Measurements from ENCODE around the gene DHCR24. TPM values are rescaled to one million over a fixed set of nuclear protein-coding genes. Genes with fewer than 3 reads are reported as not detected.
"Not testable (repeated sequence)": the region's sequence is repeated elsewhere in the genome, so short reads cannot be mapped to it uniquely, and the experiment has no call there.

Gene DHCR24
- total RNA-seq, 4 donors from 2014 or later: 167 to 525 (median 389) TPM

DNA sequence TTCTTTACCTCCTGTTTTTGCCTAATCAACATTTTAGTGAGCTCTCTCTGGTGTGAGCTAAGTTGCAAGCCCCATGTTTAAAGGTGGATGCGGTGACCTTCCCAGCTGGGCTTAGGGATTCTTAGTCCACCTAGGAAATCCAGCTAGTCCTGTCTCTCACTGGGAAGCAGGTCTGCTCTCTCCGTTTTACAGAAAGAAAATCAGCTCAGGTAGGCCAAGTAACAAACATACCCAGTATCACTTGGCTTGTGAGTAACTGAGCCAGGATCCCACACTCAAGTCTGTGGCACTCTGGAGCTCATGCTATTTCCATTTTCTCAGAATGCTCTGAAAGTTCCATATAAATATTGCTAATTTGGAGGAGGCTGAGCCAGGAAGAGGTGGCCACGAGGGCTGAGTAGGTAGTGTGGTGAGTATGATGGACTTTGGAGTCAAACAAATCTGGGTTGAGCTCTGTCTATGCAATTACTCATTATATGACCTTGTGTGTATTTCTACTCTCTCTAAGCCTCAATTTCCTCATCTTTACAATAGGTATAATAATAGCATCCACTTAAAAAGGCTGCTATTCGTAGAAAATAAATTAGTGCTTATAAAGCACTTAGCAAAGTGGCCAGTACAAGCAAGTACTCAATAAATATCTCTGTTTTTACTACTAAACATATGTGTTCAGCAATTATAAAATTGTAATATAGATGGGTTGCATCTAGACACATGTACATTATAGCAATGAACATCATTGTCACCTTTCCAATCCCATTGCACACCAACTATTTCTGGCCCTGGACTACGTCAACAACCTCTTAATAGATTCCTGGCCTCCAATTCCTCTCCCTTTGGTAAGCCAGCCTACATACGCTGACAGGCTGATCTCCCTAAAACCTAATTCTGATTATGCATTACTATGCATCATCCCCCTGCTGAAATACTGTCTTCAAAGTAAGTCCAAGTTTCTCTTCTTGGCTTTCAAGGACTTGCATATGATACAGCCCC is 32.7 kb upstream of the DHCR24 start:
- no peak overlapping the region for H3K27ac ChIP-seq
- no peaks in the 10 kb centered on the region for H3K9me3 ChIP-seq

GRCh38 chr1:54911076-54911475 is 24.1 kb upstream of the DHCR24 start:
- not testable (repeated sequence) for H3K27me3 ChIP-seq; H3K4me1 ChIP-seq; H3K9me3 ChIP-seq; H3K36me3 ChIP-seq; DNase-seq (ENCODE audit: low spot score in 2 of 2); H3K27ac ChIP-seq; H3K4me3 ChIP-seq
- WGBS: 80% methylated on average over 14 of the region's 14 CpGs

More for the DNA sequence above, 32.7 kb upstream of the DHCR24 start:
- H3K4me3 ChIP-seq: no peak overlapping the region
- H3K36me3 ChIP-seq: no peaks in the 10 kb centered on the region
- H3K4me1 ChIP-seq: peaks cover 17% of the 10 kb centered on the region
- TF ChIP-seq POLR2AphosphoS5 (IDR thresholded peaks at IDR 0.05) (no peak), POLR2A (IDR thresholded peaks at IDR 0.05) (no peak), EP300 (IDR thresholded peaks at IDR 0.05) (no peak), CTCF (IDR thresholded peaks at IDR 0.05) (no peak)
- no peak for DNase-seq (ENCODE audit: low spot score in 2 of 2)
- no peaks in the 10 kb centered on the region for H3K27me3 ChIP-seq
- WGBS: 88% methylated on average over 6 of the region's 6 CpGs

DNA sequence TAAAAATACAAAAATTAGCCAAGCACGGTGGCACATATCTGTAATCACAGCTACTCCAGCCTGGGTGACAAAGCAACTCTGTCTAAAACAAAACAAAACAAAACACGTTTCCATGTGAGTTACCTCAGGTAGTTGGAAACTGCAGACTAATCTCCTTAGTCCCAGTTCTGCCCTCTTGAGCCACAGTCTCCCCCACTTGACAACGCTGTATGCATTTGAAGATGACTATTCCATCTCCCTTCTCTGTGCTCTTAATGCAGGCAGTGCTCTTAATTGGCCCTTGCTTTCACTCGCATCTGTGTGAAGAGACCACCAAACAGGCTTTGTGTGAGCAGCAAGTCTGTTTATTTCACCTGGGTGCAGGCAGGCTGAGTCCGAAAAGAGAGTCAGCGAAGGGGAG is 19.6 kb upstream of the DHCR24 start:
- Histone ChIP-seq H3K4me1 (peaks cover 21% of the 10 kb centered on the region), H3K27ac (no peak overlapping the region), H3K27me3 (no peaks in the 10 kb centered on the region), H3K36me3 (no peaks in the 10 kb centered on the region), H3K9me3 (no peaks in the 10 kb centered on the region), H3K4me3 (no peak overlapping the region)
- WGBS: 91% methylated on average over 6 of the region's 6 CpGs
- TF ChIP-seq CTCF (IDR thresholded peaks at IDR 0.05): no peak
- no peak for TF ChIP-seq POLR2AphosphoS5 (IDR thresholded peaks at IDR 0.05)
- TF ChIP-seq POLR2A (IDR thresholded peaks at IDR 0.05): no peak
- no peak for TF ChIP-seq EP300 (IDR thresholded peaks at IDR 0.05)
- no peak for DNase-seq (ENCODE audit: low spot score in 2 of 2)

DNA sequence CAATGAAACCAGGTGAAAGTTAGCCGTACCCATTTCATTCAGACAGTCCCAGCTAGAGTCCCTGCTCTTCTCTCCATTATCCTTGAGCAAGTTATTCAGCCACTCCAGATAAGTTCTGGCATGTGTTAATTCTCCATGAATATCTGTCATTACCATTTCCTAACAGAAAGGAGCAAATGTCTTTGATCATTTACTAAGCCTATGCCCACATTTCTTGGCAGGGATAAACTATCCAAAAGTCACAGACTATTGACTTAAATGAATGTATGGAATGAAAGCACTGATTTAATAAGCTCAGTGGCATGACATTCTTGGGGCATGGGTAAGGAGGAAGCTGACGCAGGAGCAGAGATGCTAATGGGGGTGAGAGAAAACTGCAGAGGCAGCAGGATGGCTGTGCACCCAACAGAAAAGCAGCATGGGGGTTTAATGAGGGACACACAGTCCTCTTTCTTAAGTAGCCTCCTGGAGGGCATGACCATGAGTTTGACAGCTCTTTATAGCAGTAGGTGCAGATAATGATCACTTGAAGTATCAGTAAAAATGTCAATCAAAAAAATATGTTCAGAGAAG is 17.6 kb upstream of the DHCR24 start:
- TF ChIP-seq CTCF (IDR thresholded peaks at IDR 0.05) (no peak), EP300 (IDR thresholded peaks at IDR 0.05) (no peak), POLR2A (IDR thresholded peaks at IDR 0.05) (no peak), POLR2AphosphoS5 (IDR thresholded peaks at IDR 0.05) (no peak)
- Histone ChIP-seq H3K4me3 (no peak overlapping the region), H3K27me3 (no peaks in the 10 kb centered on the region), H3K9me3 (no peaks in the 10 kb centered on the region), H3K36me3 (no peaks in the 10 kb centered on the region), H3K27ac (no peak overlapping the region), H3K4me1 (peaks cover 21% of the 10 kb centered on the region)
- DNase-seq (ENCODE audit: low spot score in 2 of 2): no peak
- 46% methylated on average over 2 of the region's 2 CpGs for WGBS

- WGBS: 94% methylated on average over 1 of the region's 1 CpG
These were observed 7.3 kb upstream of the DHCR24 start for GRCh38 chr1:54894271-54894670.

More at GRCh38 chr1:54894271-54894670, 7.3 kb upstream of the DHCR24 start:
- no peak for DNase-seq (ENCODE audit: low spot score in 2 of 2)
- Histone ChIP-seq H3K27me3 (no peaks in the 10 kb centered on the region), H3K4me1 (no peaks in the 10 kb centered on the region), H3K27ac (no peak overlapping the region), H3K4me3 (no peak overlapping the region), H3K36me3 (no peaks in the 10 kb centered on the region), H3K9me3 (no peaks in the 10 kb centered on the region)
- TF ChIP-seq POLR2A (IDR thresholded peaks at IDR 0.05): no peak
- no peak for TF ChIP-seq CTCF (IDR thresholded peaks at IDR 0.05)
- TF ChIP-seq POLR2AphosphoS5 (IDR thresholded peaks at IDR 0.05): no peak
- TF ChIP-seq EP300 (IDR thresholded peaks at IDR 0.05): no peak

Data from suprapubic skin (tissue), 4 donors.